ENCODE results near the gene LEP. TPM values are rescaled to one million over a fixed set of nuclear protein-coding genes. Genes with fewer than 3 reads are reported as not detected.

LEP gene
- polyA plus RNA-seq, 1 of the 3 experiments (the other 2 are of a cell fraction) = not detected

DNA sequence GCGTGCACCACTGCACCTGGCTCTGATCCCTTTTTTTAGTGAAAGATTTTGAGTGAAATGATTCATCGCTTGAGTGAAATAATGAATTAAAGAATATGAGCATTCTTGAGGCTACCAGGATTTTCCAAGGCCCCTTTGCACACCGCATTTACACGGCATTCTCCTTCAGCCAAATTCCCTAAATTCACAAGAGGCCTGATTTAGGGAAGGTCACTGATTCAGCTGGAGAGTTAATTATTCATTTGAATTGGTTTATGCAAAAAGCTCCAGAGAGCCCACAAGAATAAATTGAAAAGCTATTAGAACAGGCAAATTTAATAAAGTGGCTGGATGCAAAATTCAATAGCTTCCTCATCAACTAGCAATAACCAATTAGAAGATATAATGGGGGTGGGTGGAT lies 46.5 kb downstream of the LEP start:
- CTCF ChIA-PET = interaction anchor here (0.6 to 2.7 kb wide), 6 partner anchors 14 to 184 kb away, joined by 3 to 8 read pairs (median 4); no protein-coding TSS in a partner anchor
- H3K36me3 ChIP-seq (replicated peaks in 1 of 2; ENCODE audit: control insufficient read depth in 1 of 2, insufficient read depth in 2 of 2, low read length in 1 of 2) = peaks cover 4 to 5% of the 10 kb centered on the region in 2 experiments

More for the DNA sequence above, 46.5 kb downstream of the LEP start:
- no peaks in the 10 kb centered on the region for H3F3A ChIP-seq (replicated peaks; ENCODE audit: insufficient read depth)
- no peak overlapping the region for H2AFZ ChIP-seq (ENCODE audit: low read depth)
- no peak overlapping the region for H3K27ac ChIP-seq (ENCODE audit: low read depth in 2 of 2, low read length in 1 of 2)
- TF ChIP-seq MEF2A (IDR thresholded peaks at IDR 0.05; ENCODE audit: borderline replicate concordance, low read depth) (no peak), SMC3 (IDR thresholded peaks at IDR 0.05; ENCODE audit: low read depth, low read length) (no peak), EZH2phosphoT487 (IDR thresholded peaks at IDR 0.05; ENCODE audit: borderline replicate concordance, low read depth) (no peak), FOXM1 (IDR thresholded peaks at IDR 0.05; ENCODE audit: low read depth) (no peak), JUND (IDR thresholded peaks at IDR 0.05) (no peak), TAF1 (IDR thresholded peaks at IDR 0.05; ENCODE audit: borderline replicate concordance, low read depth, low read length) (no peak), RFX5 (IDR thresholded peaks at IDR 0.05; ENCODE audit: low read length) (no peak), MXI1 (IDR thresholded peaks at IDR 0.05; ENCODE audit: low read depth, low read length) (no peak), TCF12 (IDR thresholded peaks at IDR 0.05) (no peak), RCOR1 (IDR thresholded peaks at IDR 0.05; ENCODE audit: low read length) (no peak), POLR2AphosphoS5 (IDR thresholded peaks at IDR 0.05; ENCODE audit: low read depth, low read length) (no peak), FOXJ3 (CRISPR knock-in tag; IDR thresholded peaks at IDR 0.05) (no peak), YY1 (IDR thresholded peaks at IDR 0.05; ENCODE audit: low read depth) (no peak)
- TF ChIP-seq, protein P1, sequence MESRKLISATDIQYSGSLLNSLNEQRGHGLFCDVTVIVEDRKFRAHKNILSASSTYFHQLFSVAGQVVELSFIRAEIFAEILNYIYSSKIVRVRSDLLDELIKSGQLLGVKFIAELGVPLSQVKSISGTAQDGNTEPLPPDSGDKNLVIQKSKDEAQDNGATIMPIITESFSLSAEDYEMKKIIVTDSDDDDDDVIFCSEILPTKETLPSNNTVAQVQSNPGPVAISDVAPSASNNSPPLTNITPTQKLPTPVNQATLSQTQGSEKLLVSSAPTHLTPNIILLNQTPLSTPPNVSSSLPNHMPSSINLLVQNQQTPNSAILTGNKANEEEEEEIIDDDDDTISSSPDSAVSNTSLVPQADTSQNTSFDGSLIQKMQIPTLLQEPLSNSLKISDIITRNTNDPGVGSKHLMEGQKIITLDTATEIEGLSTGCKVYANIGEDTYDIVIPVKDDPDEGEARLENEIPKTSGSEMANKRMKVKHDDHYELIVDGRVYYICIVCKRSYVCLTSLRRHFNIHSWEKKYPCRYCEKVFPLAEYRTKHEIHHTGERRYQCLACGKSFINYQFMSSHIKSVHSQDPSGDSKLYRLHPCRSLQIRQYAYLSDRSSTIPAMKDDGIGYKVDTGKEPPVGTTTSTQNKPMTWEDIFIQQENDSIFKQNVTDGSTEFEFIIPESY (IDR thresholded peaks at IDR 0.05; ENCODE audit: borderline replicate concordance, low read depth) = no peak
- TF ChIP-seq, protein P2, sequence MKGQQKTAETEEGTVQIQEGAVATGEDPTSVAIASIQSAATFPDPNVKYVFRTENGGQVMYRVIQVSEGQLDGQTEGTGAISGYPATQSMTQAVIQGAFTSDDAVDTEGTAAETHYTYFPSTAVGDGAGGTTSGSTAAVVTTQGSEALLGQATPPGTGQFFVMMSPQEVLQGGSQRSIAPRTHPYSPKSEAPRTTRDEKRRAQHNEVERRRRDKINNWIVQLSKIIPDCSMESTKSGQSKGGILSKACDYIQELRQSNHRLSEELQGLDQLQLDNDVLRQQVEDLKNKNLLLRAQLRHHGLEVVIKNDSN (IDR thresholded peaks at IDR 0.05; ENCODE audit: borderline replicate concordance, low read depth) = no peak
- TF ChIP-seq, protein P3, sequence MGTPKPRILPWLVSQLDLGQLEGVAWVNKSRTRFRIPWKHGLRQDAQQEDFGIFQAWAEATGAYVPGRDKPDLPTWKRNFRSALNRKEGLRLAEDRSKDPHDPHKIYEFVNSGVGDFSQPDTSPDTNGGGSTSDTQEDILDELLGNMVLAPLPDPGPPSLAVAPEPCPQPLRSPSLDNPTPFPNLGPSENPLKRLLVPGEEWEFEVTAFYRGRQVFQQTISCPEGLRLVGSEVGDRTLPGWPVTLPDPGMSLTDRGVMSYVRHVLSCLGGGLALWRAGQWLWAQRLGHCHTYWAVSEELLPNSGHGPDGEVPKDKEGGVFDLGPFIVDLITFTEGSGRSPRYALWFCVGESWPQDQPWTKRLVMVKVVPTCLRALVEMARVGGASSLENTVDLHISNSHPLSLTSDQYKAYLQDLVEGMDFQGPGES (IDR thresholded peaks at IDR 0.05; ENCODE audit: low read depth, low read length) = no peak
- TF ChIP-seq, protein P4, sequence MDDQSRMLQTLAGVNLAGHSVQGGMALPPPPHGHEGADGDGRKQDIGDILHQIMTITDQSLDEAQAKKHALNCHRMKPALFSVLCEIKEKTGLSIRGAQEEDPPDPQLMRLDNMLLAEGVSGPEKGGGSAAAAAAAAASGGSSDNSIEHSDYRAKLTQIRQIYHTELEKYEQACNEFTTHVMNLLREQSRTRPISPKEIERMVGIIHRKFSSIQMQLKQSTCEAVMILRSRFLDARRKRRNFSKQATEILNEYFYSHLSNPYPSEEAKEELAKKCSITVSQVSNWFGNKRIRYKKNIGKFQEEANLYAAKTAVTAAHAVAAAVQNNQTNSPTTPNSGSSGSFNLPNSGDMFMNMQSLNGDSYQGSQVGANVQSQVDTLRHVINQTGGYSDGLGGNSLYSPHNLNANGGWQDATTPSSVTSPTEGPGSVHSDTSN (IDR thresholded peaks at IDR 0.05) = no peak
- TF ChIP-seq, protein P5, sequence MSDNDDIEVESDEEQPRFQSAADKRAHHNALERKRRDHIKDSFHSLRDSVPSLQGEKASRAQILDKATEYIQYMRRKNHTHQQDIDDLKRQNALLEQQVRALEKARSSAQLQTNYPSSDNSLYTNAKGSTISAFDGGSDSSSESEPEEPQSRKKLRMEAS (IDR thresholded peaks at IDR 0.05; ENCODE audit: low read depth) = no peak
- TF ChIP-seq, protein P6, sequence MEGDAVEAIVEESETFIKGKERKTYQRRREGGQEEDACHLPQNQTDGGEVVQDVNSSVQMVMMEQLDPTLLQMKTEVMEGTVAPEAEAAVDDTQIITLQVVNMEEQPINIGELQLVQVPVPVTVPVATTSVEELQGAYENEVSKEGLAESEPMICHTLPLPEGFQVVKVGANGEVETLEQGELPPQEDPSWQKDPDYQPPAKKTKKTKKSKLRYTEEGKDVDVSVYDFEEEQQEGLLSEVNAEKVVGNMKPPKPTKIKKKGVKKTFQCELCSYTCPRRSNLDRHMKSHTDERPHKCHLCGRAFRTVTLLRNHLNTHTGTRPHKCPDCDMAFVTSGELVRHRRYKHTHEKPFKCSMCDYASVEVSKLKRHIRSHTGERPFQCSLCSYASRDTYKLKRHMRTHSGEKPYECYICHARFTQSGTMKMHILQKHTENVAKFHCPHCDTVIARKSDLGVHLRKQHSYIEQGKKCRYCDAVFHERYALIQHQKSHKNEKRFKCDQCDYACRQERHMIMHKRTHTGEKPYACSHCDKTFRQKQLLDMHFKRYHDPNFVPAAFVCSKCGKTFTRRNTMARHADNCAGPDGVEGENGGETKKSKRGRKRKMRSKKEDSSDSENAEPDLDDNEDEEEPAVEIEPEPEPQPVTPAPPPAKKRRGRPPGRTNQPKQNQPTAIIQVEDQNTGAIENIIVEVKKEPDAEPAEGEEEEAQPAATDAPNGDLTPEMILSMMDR (IDR thresholded peaks at IDR 0.05) = no peak
- TF ChIP-seq, protein P7, sequence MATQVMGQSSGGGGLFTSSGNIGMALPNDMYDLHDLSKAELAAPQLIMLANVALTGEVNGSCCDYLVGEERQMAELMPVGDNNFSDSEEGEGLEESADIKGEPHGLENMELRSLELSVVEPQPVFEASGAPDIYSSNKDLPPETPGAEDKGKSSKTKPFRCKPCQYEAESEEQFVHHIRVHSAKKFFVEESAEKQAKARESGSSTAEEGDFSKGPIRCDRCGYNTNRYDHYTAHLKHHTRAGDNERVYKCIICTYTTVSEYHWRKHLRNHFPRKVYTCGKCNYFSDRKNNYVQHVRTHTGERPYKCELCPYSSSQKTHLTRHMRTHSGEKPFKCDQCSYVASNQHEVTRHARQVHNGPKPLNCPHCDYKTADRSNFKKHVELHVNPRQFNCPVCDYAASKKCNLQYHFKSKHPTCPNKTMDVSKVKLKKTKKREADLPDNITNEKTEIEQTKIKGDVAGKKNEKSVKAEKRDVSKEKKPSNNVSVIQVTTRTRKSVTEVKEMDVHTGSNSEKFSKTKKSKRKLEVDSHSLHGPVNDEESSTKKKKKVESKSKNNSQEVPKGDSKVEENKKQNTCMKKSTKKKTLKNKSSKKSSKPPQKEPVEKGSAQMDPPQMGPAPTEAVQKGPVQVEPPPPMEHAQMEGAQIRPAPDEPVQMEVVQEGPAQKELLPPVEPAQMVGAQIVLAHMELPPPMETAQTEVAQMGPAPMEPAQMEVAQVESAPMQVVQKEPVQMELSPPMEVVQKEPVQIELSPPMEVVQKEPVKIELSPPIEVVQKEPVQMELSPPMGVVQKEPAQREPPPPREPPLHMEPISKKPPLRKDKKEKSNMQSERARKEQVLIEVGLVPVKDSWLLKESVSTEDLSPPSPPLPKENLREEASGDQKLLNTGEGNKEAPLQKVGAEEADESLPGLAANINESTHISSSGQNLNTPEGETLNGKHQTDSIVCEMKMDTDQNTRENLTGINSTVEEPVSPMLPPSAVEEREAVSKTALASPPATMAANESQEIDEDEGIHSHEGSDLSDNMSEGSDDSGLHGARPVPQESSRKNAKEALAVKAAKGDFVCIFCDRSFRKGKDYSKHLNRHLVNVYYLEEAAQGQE (IDR thresholded peaks at IDR 0.05; ENCODE audit: low read depth, low read length) = no peak
- H3K4me1 ChIP-seq (ENCODE audit: control insufficient read depth in 1 of 2, insufficient read depth in 2 of 2, low read depth in 1 of 2, low read length in 1 of 2) = no peaks in the 10 kb centered on the region; a peak in 1 of 4 replicates
- no peaks in the 10 kb centered on the region for H3K9me2 ChIP-seq
- DNase-seq = no peak
- H3K79me2 ChIP-seq (ENCODE audit: insufficient read depth) = no peaks in the 10 kb centered on the region
- WGBS (ENCODE audit: low lambda C conversion rate) = 98% methylated on average over 4 of the region's 4 CpGs
- H3K27me3 ChIP-seq (ENCODE audit: insufficient read depth) = no peaks in the 10 kb centered on the region
- no peaks in the 10 kb centered on the region for H4K20me1 ChIP-seq (ENCODE audit: insufficient read depth)
- no peak overlapping the region for H3K4me2 ChIP-seq
- H3K4me3 ChIP-seq (ENCODE audit: low read depth in 2 of 2, low read length in 1 of 2) = no peak overlapping the region
- H3K9me3 ChIP-seq = no peaks in the 10 kb centered on the region
- no peak overlapping the region for H3K9ac ChIP-seq
- POLR2A ChIA-PET = no interaction called here

All from SK-N-SH (cell line).